HG02798 (cell line): Measurements from ENCODE around the gene CA10.

Experiments
- ATAC-seq: cut with Tn5 transposase; IDR thresholded peaks from one replicate; pipeline ENCODE4 v1.9.1; 2021; ENCODE audit warnings: mild to moderate bottlenecking; ENCODE audit not compliant: unreplicated experiment, poor library complexity

Gene CA10

DNA sequence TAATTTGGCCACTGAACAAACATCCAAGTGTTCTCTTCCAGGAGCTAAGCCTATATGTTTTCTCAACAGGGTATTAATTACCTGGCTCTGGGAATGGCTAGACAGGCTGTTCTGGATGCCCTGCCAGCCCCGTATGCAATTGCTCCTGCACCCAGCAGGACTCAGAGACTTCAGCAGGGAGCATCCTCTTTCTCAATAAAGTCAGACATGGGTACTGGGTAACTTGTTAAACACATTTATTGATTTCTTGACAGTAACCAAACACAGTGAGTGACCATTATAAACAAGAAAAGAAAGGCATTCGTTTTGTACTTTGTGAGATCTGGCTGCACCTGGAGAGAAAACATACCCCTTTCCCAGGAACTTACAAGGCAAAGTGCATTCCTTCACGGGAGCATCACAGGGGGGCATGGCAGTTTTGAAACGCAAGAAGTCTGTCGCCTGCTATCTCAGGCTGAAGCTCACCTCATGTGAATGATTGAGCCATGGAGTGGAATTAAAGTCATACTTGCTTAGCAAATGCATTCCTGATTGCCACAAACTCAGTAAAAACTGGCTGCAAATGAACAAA lies 528.3 kb downstream of the CA10 start:
- ATAC-seq = no peak

- ATAC-seq = no peak
These were observed 529.3 kb downstream of the CA10 start for GRCh38 chr17:51629232-51629631.

DNA sequence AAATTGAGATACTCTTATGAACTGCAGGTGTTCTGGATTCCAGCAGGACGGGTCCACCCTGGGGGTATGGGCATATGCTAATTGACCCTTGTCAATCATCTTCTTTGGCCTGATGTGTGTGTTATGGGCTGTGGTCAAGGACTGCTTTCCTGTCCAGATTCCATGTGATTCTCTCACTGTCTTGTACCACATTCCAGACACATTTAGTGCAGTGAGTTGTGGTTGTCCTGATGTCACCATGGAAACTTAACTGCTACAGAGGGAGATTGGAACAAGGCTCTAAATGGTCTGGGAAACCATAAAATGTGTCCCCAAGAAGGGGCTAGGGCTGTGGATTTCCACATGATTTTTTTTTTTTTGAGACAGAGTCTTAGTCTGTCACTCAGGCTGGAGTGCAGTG lies 530.7 kb downstream of the CA10 start:
- no peak for ATAC-seq

DNA sequence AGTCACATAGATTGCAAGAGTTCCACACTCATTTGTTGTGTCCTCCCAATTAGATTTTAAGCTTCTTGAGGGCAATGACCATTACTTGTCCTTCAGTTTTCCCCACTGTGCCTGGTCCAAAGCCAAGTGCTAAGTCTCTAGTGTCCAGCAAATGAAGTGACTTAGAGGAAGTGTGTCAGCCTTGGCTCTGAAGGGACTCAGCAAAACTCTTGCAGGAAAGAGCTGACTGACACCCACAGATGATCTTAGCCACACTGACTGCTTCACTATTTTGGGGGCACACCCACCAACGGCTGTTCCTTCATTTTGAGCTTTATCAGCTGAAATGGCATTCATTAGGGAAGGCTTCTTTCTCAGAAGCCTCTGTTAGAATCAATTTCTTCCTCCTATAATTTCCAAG lies 540.0 kb downstream of the CA10 start:
- ATAC-seq = no peak

- no peak for ATAC-seq
These were observed 540.5 kb downstream of the CA10 start for GRCh38 chr17:51617986-51618385.

DNA sequence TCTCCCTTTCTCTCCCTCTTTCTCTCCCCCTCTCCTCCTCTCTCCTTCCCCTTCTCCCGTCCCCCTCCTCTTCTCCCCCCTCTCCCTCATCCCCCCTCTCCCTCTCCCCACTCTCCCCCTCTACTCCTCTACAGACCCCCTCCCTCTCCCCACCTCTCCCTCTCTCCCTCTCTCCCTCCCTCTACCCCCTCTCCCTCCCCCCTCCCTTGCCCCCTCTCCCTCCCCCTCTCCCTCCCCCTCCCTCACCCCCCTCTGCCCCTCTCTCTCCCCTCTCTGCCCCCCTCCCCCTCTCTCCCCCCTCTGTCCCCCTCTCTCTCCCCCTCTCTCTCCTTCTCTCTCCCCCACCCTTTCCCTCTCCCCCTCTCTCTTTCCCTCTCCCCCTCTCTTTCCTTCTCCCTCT lies 545.3 kb downstream of the CA10 start:
- no peak for ATAC-seq

GRCh38 chr17:51612692-51613091 lies 545.8 kb downstream of the CA10 start:
- ATAC-seq = no peak

DNA sequence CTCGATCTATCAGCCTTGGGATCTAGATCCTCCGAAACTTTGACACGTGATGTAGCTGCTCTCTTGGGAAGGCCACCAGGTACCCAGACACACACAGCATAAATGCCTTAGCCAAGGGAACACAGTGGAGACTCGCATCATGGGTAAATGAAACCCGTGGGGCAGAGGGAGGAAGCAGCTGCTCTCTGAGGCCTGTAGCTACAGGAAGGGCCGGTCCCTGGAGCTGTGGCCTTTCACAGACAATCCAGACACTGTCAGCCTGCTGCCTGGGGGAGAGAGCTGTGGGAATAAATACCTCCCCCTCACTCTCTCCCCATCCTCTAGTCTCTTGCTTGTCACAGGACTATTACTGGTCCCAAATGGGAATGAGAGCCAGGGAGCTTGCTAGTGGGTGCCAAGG lies 546.9 kb downstream of the CA10 start:
- no peak for ATAC-seq

DNA sequence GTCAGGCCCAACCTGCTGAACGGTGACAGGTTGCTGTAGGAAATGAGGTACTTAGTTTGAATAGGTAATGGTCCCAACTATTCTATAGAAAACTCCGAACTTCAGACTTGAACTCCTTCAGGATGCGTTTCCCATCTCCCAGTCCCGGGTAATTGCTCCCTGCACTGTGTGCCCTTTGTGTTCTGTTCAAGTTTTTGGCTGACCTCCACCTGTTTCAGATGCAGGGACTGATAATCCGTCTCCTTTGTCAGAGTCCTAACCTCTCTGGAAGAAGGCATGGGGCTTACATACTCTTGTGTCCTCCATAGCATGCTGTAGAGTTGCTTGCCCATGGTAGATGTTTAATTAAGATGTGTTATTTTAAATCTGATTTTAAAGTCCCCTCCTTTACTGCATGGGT lies 547.7 kb downstream of the CA10 start:
- no peak for ATAC-seq

DNA sequence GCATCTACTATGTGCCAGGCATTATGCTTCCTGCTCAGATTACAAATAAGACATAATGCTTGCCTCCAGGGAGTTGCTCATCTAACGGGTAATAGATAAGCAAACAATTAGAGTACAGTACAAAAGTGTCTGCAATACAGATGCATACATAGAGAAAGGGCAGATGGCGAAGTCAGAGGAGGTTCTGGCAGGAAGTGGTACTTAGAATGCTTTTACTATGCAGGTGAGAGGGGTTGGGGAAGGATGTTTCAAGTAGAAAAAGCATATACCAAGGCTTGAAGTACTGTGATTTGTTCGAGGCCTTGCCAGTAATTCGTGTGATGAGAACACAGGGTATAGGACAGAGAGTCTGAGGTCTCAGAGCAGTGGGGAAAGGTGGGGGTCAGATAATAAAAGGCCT lies 548.4 kb downstream of the CA10 start:
- ATAC-seq = no peak

GRCh38 chr17:51608251-51608933 lies 550.1 kb downstream of the CA10 start:
- ATAC-seq = no peak

DNA sequence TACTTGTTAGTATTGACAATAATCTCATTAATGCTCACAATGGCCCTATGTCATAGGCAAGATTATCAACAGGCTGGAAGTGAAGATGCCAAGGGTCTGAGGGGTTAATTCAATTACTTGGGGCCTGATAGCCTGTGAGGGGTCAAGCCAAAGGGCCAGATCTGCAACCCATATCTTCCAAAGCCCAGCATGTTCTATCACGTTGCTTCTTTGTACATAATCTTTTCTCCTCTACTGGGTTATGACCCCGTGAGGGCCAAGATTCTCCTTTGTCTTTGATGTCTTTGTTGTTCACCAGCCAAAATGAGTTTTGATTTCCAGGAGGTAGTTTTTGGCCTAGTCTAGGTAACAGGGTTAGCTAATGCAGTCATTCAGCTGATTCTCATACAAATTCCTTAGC lies 551.0 kb downstream of the CA10 start:
- no peak for ATAC-seq

- ATAC-seq = no peak
These were observed 554.1 kb downstream of the CA10 start for GRCh38 chr17:51604299-51605020.

DNA sequence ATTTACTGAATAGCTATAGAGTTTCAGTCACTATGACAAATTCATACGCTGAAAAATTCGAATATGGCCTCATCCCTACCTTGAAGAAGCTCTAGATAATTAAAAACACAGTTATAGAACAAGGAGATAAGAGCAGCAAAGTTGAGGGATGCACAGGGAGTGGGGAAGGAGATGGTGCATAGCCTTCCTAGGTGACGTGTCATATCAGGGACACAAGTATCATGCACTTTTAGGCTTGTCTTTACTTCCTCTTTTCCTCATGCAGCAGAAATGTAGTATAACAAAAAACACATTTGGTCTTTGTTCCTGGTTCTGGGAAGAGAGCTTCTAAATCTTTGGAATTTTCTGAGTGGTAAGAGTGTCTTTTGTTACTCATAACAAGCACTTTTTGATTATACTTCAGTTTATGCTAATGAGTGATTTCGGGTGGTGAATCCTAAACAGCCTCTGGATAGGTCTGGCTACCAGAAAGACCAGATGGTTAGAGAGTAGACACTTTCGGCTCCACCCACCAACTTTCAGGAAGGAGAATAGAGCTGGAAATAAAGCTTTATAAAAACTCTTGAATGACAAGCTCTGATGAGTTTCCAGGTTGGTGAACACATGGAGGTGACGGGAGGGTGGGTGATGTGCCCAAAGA lies 556.8 kb downstream of the CA10 start:
- peak; percentile 41 for ATAC-seq

DNA sequence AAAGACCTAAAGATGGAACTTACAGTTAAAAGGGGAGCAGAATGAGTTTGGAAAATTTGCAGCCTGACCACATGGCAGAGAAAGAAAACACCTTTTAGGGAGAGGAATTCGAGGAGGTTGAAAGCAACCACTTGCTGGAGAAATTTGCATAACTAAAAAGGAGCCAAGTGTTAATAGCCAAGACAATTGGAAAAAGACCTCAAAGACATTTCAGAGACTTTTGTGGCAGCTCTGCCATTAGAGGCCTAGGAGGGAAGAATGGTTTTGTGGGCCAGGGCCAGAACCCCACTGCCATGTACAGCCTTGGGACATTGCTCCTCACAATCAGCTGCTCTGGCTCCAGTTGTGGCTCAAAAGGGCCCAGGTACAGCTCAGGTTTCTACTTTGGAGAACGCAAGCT lies 559.7 kb downstream of the CA10 start:
- ATAC-seq = no peak

- no peak for ATAC-seq
These were observed 561.2 kb downstream of the CA10 start for GRCh38 chr17:51597345-51597744.

DNA sequence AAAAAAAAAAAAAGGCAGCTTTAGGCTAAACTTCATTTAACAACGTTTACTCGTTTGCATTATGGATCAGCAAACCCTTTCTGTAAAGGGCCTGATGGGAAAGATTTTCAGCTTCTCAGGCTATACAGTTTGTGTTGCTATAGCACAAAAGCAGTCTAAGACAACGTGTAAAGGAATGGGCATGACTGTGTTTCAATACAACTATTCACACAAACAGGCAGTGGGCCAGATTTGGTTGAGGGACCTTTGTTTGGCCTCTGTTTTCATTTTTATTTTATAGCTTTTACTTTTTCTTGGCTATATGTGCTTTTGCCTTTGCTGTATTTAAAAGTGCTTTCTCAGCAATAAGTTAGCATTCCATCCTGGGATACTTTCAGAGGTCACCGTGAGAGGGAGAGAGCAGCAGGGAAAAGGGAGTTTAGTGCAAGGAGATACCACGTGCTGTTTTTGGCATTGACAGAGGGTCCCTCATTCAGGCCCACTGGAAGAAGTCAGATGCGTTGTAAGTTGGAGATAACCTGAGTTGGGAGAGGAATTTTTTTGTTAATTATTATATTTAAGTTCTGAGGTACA lies 562.6 kb downstream of the CA10 start:
- ATAC-seq = no peak

DNA sequence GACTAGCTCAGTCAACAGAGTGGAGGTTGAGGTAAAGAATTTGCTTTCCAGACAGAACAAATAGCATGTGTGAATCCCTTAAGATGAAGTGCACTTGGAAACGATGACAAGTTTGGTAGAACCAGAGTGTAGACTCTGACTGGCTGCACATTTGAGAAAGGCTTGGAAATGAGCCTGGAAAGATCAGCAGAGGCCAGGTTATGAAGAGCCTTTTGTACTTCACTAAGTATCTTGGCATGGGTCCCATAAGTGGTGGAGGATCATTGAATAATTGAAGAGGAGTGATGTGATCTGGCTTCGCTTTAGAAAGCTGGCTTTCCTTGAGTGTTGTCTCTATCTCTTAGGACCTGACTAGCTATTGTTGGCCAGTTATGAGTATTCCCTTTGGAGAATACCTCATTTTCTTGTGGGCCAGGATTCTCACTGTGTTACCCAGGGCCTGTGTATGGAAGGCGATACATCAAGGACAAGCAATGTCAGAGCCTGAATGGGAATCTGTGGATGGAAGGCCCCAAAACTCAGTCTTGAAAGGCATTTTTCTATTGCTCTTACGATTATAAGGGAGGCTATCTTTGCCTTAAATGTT lies 568.4 kb downstream of the CA10 start:
- no peak for ATAC-seq

DNA sequence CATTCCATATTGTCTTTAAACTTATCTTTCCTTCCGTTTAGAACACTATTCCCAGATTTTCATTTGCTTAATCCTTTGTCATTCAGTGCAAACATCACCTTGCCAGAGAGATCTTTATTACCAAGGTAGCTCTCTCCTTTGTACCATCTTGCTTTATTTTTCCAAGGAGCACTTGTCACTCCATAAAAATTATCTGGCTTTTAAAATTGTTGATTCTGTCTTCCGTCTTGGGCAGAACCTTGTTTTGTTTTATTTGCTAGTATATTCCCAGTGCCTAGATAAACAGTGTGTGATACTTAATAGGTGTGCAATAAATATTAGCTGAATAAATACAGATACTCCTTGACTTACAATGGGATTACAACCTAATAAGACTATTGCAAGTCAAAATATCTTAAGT lies 570.5 kb downstream of the CA10 start:
- ATAC-seq = no peak

DNA sequence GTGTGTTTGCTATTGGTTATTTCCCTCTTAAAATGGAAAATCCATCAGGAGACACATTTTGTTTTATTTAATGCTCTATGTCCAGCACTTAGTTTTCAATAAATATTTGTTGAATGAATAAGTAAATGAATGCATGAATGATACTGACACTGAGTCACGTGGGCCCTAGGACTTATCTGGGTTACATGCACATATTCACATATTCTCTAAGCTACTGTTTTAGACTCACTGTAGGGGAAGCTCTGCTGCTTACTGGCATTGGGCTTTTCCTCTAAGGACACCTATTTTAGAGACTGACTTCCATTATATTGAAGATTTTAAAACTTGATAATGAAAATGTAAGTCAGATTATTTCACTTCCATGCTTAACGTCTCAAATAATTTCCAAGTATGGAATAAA lies 571.0 kb downstream of the CA10 start:
- no peak for ATAC-seq
